GM23248 (cell line): ENCODE measurements around the gene MACROD2.

Experiments
- EZH2 ChIP-seq: fragments of 200-600 bp; sonication (generic); IDR thresholded peaks from 2 replicates; pipeline ENCODE4 v1.6.1; 2018; ENCODE audit warnings: antibody characterized with exemption, mild to moderate bottlenecking; ENCODE audit not compliant: insufficient read depth, poor library complexity, severe bottlenecking
- EZH2phosphoT487 ChIP-seq: fragments of 200-600 bp; sonication (generic); IDR thresholded peaks from 2 replicates; pipeline ENCODE4 v1.6.1; 2018; ENCODE audit warnings: antibody characterized with exemption, moderate library complexity, mild to moderate bottlenecking, low read depth; ENCODE audit not compliant: insufficient read depth

- no peak for TF ChIP-seq EZH2phosphoT487
- no peak for TF ChIP-seq EZH2
Observed at GRCh38 chr20:14259689-14260088, 264.4 kb downstream of the MACROD2 start.
